WTC11 (cell line): Measurements from ENCODE around the gene PRR22.

Source experiments
- CBFB ChIP-seq: sonication (generic); formaldehyde crosslinking; IDR thresholded peaks from 2 replicates; pipeline ENCODE4 v1.8.1; 2022; ENCODE audit warnings: mild to moderate bottlenecking, low read depth, missing genetic modification reagents
- ESRRA ChIP-seq: sonication (generic); formaldehyde crosslinking; IDR thresholded peaks from 2 replicates; pipeline ENCODE4 v1.8.1; 2022; ENCODE audit warnings: mild to moderate bottlenecking, missing genetic modification reagents, borderline replicate concordance
- FOXK1 ChIP-seq: sonication (generic); formaldehyde crosslinking; IDR thresholded peaks from 2 replicates; pipeline ENCODE4 v1.8.0; 2022; ENCODE audit warnings: mild to moderate bottlenecking, moderate library complexity, missing genetic modification reagents
- MAX ChIP-seq: sonication (generic); formaldehyde crosslinking; IDR thresholded peaks from 2 replicates; pipeline ENCODE4 v1.8.0; 2022; ENCODE audit warnings: mild to moderate bottlenecking, missing genetic modification reagents
- SMAD3 ChIP-seq: sonication (generic); formaldehyde crosslinking; IDR thresholded peaks from 2 replicates; pipeline ENCODE4 v1.8.0; 2022; ENCODE audit warnings: missing genetic modification reagents, mild to moderate bottlenecking, borderline replicate concordance
- SMAD4 ChIP-seq: sonication (generic); formaldehyde crosslinking; IDR thresholded peaks from 2 replicates; pipeline ENCODE4 v1.8.0; 2022; ENCODE audit warnings: mild to moderate bottlenecking, missing genetic modification reagents
- ZNF263 ChIP-seq: sonication (generic); formaldehyde crosslinking; IDR thresholded peaks from 2 replicates; pipeline ENCODE4 v1.8.1; 2022; ENCODE audit warnings: low read depth, mild to moderate bottlenecking, moderate library complexity, missing genetic modification reagents
- TF ChIP-seq, protein P1 (sequence below): sonication (generic); formaldehyde crosslinking; IDR thresholded peaks from 2 replicates; pipeline ENCODE4 v1.8.1; 2023; ENCODE audit warnings: mild to moderate bottlenecking, missing genetic modification reagents, moderate library complexity
- TF ChIP-seq, protein P2 (sequence below): sonication (generic); formaldehyde crosslinking; IDR thresholded peaks from 2 replicates; pipeline ENCODE4 v1.8.0; 2022; ENCODE audit warnings: missing genetic modification reagents
- TF ChIP-seq, protein P3 (sequence below): sonication (generic); formaldehyde crosslinking; IDR thresholded peaks from 2 replicates; pipeline ENCODE4 v1.8.1; 2023; ENCODE audit warnings: mild to moderate bottlenecking, missing genetic modification reagents, borderline replicate concordance
- TF ChIP-seq, protein P4 (sequence below): sonication (generic); formaldehyde crosslinking; IDR thresholded peaks from 2 replicates; pipeline ENCODE4 v1.8.1; 2023; ENCODE audit warnings: mild to moderate bottlenecking, missing genetic modification reagents
- TF ChIP-seq, protein P5 (sequence below): fragments of 200-600 bp; IDR thresholded peaks from 2 replicates; pipeline ENCODE4 v1.8.0; 2022; ENCODE audit warnings: antibody characterized with exemption

DNA sequence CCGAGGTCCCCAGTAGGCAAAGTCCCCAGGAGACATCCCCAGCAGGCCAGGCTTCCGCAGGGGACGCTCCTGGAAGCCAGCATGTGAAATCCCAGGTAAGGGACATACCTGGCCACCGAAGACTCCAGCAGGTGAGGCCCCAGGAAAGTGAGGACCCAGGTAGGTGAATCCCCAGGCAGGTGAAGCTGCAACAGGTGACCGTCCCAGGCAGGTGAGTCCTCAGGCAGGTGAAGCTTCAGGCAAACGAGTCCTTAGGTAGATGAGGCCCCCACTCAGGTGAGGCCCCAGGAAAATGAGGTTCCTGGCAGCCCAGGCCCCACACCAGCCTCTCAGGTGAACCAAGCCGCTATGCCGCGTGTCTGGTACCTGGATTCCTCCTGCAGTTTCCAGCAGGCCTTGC is 46.6 kb upstream of the PRR22 start:
- TF ChIP-seq SMAD3 (CRISPR knock-in tag) (no peak), SMAD4 (CRISPR knock-in tag) (no peak), FOXK1 (CRISPR knock-in tag) (no peak), ZNF263 (no peak), MAX (CRISPR knock-in tag) (no peak), ESRRA (CRISPR knock-in tag) (no peak), CBFB (CRISPR knock-in tag) (no peak)
- TF ChIP-seq, protein P1, sequence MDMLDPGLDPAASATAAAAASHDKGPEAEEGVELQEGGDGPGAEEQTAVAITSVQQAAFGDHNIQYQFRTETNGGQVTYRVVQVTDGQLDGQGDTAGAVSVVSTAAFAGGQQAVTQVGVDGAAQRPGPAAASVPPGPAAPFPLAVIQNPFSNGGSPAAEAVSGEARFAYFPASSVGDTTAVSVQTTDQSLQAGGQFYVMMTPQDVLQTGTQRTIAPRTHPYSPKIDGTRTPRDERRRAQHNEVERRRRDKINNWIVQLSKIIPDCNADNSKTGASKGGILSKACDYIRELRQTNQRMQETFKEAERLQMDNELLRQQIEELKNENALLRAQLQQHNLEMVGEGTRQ (CRISPR knock-in tag) = no peak
- TF ChIP-seq, protein P2, sequence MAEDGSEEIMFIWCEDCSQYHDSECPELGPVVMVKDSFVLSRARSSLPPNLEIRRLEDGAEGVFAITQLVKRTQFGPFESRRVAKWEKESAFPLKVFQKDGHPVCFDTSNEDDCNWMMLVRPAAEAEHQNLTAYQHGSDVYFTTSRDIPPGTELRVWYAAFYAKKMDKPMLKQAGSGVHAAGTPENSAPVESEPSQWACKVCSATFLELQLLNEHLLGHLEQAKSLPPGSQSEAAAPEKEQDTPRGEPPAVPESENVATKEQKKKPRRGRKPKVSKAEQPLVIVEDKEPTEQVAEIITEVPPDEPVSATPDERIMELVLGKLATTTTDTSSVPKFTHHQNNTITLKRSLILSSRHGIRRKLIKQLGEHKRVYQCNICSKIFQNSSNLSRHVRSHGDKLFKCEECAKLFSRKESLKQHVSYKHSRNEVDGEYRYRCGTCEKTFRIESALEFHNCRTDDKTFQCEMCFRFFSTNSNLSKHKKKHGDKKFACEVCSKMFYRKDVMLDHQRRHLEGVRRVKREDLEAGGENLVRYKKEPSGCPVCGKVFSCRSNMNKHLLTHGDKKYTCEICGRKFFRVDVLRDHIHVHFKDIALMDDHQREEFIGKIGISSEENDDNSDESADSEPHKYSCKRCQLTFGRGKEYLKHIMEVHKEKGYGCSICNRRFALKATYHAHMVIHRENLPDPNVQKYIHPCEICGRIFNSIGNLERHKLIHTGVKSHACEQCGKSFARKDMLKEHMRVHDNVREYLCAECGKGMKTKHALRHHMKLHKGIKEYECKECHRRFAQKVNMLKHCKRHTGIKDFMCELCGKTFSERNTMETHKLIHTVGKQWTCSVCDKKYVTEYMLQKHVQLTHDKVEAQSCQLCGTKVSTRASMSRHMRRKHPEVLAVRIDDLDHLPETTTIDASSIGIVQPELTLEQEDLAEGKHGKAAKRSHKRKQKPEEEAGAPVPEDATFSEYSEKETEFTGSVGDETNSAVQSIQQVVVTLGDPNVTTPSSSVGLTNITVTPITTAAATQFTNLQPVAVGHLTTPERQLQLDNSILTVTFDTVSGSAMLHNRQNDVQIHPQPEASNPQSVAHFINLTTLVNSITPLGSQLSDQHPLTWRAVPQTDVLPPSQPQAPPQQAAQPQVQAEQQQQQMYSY = no peak
- TF ChIP-seq, protein P3, sequence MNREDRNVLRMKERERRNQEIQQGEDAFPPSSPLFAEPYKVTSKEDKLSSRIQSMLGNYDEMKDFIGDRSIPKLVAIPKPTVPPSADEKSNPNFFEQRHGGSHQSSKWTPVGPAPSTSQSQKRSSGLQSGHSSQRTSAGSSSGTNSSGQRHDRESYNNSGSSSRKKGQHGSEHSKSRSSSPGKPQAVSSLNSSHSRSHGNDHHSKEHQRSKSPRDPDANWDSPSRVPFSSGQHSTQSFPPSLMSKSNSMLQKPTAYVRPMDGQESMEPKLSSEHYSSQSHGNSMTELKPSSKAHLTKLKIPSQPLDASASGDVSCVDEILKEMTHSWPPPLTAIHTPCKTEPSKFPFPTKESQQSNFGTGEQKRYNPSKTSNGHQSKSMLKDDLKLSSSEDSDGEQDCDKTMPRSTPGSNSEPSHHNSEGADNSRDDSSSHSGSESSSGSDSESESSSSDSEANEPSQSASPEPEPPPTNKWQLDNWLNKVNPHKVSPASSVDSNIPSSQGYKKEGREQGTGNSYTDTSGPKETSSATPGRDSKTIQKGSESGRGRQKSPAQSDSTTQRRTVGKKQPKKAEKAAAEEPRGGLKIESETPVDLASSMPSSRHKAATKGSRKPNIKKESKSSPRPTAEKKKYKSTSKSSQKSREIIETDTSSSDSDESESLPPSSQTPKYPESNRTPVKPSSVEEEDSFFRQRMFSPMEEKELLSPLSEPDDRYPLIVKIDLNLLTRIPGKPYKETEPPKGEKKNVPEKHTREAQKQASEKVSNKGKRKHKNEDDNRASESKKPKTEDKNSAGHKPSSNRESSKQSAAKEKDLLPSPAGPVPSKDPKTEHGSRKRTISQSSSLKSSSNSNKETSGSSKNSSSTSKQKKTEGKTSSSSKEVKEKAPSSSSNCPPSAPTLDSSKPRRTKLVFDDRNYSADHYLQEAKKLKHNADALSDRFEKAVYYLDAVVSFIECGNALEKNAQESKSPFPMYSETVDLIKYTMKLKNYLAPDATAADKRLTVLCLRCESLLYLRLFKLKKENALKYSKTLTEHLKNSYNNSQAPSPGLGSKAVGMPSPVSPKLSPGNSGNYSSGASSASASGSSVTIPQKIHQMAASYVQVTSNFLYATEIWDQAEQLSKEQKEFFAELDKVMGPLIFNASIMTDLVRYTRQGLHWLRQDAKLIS (CRISPR knock-in tag) = no peak
- TF ChIP-seq, protein P4, sequence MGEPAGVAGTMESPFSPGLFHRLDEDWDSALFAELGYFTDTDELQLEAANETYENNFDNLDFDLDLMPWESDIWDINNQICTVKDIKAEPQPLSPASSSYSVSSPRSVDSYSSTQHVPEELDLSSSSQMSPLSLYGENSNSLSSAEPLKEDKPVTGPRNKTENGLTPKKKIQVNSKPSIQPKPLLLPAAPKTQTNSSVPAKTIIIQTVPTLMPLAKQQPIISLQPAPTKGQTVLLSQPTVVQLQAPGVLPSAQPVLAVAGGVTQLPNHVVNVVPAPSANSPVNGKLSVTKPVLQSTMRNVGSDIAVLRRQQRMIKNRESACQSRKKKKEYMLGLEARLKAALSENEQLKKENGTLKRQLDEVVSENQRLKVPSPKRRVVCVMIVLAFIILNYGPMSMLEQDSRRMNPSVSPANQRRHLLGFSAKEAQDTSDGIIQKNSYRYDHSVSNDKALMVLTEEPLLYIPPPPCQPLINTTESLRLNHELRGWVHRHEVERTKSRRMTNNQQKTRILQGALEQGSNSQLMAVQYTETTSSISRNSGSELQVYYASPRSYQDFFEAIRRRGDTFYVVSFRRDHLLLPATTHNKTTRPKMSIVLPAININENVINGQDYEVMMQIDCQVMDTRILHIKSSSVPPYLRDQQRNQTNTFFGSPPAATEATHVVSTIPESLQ (CRISPR knock-in tag) = no peak
- TF ChIP-seq, protein P5, sequence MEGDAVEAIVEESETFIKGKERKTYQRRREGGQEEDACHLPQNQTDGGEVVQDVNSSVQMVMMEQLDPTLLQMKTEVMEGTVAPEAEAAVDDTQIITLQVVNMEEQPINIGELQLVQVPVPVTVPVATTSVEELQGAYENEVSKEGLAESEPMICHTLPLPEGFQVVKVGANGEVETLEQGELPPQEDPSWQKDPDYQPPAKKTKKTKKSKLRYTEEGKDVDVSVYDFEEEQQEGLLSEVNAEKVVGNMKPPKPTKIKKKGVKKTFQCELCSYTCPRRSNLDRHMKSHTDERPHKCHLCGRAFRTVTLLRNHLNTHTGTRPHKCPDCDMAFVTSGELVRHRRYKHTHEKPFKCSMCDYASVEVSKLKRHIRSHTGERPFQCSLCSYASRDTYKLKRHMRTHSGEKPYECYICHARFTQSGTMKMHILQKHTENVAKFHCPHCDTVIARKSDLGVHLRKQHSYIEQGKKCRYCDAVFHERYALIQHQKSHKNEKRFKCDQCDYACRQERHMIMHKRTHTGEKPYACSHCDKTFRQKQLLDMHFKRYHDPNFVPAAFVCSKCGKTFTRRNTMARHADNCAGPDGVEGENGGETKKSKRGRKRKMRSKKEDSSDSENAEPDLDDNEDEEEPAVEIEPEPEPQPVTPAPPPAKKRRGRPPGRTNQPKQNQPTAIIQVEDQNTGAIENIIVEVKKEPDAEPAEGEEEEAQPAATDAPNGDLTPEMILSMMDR = no peak
